ENCODE data around the gene EXOC3.

The EXOC3 gene

DNA sequence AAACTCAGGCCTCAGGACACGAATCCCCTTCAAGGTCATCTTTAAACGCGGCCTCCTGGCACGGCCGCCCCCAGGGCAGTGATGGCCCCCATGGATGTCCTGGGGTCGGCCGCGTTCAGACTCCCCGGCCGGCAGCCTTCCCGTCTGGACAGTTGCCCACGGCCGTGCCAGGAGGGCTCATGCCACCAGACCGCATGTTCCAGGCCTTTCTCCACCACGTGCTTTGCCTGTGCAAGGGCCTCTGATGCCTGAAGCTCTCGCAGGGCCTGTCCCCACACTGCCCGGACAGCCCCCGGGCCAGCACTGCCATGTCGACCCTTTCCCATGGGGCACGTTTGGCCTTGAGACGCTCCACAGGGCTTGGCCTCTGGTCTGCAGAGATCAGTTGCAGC lies 46.7 kb downstream of the EXOC3 start:
- no peak for ATAC-seq

DNA sequence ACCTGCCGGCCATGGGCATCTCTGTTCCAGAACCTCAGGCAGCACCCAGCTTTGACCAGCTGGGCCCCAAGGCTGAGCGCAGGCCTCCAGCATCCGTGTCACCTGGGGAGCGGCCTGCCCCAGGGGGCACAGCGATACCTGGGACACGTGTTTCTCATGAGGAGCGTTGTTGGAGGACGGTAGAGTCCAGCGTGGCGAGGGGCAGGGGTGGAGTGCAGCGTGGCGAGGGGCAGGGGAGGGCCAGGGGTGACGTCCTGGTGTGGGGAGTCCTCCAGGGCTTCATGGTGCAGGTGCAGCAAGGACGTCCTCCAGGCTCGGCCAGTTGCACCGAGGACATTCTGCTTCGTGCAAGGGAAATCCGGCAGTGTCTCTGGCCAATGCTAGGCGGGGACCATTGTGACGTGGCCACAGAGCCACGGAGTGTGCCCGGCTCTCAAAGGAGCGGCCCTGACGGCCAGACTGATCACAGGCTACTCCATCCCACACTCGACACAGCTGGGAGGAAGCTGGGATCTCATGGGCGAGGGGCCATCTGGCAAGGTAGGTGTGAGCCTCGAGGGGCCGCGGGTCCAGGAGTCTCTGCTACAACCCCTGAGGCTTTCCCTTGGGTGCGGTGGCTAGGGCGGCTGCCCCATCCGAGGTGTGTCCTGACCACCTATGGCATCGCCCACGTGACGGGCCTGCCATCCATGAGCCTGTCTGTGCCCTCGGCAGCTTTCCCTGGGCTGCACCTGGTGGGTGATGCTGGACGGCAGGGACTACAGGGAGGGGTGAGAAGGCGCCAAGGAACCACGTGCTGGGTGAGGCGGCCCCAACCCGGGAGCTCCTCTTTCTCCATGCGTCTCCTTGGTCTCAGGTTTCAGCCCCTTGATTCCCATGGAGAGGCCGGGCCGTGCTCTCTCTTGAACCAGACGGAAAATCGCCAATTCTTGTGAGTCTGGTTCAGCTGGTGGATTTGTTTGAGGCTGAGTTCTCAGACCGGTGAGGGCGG lies 47.4 kb downstream of the EXOC3 start:
- no peak for ATAC-seq

DNA sequence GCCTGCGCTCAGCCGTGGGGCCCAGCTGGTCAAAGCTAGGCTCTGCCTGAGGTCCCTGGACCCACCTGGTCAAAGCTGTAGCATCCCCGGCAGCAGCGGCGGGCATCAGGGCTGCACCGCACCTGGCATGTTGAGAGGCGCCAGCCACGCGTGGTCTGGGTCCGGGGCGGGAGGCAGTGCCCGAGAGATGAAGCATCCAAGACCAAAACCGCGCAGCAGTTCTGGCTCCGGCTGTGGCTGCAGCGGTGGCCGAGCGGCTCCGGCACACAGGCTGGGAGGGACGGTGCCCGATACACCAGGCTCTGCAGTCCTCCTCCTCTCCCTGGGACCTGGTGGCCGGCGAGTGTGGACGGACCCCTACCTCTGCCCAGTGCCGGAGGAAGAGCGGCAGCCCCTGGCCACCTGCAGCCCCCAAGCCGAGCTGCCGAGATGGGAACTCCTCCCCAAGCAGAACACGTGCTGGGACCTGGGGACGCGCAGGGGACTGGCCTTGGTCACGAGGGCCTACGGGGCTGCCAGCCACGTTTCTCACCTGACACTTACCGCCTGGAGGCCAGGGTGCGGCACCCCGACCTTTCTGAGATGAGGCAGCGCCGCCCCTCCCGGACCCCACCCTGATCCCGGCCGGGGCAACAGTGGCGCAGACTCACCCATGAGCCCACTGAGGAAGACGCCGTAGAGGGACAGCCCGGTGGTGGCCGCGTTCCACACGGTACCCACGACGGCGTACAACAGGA lies 48.3 kb downstream of the EXOC3 start:
- no peak for ATAC-seq

DNA sequence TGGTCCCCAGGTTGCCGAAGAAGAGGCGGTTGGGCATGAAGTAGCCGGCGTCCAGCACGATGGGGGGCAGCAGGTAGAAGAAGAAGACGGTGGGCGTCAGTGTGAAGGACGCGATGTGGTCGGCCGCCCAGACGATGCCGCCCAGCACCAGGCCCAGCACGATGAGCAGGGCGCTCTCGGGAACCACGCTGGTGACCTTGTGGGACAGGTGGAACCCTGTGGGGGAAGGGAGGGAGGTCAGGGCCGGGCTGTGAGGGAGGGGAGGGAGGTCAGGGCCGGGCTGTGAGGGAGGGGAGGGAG lies 48.8 kb downstream of the EXOC3 start:
- no peak for ATAC-seq

DNA sequence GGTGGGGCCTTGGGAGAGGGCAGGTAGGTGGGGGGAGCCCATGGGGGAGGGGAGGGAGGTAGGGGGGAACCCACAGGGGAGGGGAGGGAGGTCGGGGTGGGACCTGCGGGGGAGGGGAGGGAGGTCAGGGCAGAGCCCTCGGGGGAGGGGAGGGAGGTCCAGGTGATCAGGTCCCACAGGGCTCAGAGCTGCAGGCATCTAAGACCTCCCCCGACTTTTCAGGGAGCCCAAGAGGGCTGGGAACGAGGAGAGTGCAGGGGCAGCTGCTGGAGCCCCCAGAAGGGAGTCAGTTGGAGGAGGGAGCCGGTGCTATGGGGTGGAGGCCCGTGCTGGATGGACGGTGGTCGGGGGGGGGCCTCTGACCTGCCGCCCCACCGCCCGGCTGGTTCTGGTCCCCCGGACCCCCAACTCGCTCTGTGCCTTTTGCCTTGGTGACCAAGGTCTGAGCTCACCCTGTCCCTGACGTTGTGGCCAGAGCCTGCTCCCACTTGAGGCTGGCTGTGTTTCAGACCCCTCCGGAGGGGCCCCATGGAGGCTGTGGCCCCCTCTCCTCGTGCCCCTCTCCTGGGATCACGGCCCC lies 49.4 kb downstream of the EXOC3 start:
- ATAC-seq, result no peak

DNA sequence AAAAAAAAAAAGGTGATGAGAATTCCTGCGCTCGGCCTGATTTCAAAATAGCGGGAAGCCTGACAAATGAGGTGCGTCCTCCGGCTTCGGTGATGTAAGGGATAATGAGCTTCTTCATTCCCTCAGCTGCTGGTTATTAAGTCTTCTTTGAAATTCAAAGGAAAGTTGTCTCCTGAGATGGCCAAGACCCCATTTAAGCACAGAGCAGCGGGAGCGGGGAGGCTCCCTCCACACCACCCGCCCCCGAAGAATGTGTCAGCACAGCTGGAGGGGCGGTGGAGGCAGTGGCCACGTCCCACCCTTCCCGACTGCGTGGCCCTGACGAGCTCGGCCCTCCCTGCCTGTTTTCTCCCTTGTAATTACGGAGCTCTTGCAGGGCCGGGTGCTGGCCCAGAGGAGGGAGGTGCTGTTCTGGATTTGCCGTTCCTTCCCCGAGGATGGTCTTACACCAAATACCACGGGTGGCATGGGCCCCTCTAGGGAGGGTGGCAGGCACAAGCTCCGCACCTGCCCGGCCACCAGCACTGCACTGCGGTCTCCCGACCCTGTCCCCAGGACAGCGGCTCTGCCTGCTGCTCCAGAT lies 50.2 kb downstream of the EXOC3 start:
- ATAC-seq, result no peak

DNA sequence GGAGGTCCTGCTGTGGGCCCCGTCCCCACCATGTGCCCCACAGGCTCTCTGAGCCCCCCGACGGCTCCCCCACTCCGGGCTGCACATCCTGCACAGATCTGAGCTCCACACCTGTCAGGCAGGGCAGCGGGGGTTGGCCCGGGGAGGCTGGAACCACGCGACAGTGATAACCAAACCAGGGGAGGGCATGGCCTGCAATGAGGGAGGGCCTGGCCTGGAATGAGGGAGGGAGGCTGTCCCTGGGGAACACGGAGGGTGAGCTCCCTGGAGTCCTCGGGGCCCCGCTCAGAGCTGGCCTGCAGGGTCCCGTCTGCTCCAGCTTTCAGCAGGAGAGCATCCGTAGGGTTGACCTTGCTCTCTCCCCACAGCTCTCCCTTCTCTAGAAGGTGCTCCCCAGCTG lies 50.8 kb downstream of the EXOC3 start:
- ATAC-seq, result no peak

DNA sequence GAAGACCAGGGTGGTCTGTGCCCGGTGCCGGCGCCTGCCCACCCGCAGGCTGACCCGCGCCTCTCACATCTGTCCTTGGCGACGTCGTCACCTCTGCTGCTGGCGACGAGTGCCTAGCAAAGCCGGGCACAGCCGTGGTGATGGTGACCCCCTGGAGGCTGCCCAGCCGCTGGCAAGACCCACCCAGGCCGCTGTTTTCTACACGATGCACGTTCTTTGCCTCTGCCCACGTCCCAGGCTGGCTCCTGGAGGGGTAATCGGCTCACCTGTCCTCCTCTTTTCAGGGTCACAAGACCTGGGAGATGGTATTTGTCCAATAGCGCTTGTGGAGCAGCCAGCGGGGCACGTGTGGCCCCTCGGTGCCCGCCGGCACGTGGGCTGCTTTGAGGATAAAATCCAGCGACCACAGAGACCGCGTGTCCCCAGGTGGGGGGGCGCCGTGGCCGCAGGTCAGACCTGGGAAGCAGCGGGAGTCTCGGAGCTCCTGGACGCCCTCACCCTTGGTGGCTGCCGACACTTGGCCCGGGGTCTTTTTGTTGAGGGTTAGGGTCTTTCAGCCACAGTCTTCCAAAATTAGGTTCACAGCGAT lies 51.8 kb downstream of the EXOC3 start:
- ATAC-seq, result no peak

DNA sequence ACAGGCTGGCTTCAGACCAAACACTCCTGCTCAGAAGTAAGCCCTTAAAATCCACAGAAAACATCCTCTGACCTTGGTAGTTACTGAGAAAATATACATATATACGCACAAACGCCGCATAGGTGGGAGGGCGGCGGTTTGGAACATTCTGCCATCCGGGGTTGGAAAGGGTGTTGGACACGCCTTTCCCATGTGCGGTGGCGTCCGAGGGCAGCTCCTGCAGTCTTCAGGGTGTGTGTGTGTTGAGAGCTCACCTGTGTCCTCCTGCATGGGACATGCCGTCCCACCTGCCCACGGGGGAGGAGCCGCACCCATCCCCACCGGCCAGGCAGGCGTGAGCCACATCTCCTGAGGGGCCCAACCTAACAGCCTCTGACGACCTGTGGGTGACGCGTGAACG lies 53.1 kb downstream of the EXOC3 start:
- ATAC-seq, result no peak

DNA sequence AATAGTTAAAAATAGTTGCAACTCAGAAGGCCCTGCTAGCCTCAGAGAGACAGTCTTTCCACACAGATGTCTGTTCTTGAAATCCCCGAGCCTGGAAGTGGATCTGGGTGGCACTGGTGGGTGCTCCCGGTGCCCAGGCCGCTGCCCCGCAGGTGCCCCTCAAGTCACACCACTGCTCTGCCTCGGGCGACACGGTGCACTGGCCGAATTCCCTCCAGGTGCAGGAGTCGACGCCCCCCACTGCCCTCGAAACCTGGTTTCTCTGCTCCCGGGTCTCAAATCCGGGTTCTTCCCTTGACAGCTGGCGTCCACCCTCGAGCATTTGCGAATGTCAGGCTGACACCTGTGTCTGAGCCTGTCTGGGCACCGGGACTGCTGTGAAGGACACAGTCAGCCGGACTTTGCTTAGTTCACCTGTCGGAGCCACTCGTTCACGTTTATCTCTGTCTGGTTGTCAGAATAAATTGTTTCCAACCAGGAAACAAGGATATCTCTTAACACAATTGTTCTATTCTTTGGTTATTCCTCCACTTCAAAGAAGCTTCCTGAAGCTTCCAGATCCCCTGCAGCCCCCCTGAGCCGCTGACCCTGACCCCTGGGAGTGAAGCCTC lies 54.2 kb downstream of the EXOC3 start:
- ATAC-seq, result no peak

DNA sequence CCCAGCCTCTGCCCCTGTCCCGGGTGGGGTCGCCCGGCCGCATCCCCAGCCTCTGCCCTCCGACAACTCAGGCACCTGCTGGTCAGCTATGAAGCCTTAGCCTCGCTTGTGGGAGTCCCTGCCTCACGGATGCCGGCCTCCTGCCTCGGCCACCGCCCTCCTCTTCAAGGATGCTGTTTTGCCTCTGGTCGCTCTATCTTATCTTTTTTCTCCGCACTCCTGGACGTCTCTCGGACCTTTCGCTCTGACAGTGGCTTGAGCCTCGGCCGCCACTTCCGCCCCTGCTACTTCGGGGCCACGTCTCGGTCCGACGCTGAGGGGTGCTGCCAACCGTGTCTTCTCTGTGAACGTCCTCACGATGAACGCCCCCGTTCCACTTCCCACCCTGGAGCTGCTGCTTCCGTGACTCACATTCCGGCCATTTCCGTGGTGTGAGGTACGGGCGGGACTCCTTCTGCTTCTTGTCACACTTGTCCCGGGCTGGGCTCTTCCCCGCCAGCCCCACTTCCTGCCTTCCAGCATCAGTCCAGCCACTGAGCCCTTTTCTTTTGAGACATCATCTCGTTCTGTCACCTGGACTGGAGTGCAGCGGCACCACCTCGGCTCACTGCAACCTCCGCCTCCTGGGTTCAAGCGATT lies 55.0 kb downstream of the EXOC3 start:
- no peak for ATAC-seq

DNA sequence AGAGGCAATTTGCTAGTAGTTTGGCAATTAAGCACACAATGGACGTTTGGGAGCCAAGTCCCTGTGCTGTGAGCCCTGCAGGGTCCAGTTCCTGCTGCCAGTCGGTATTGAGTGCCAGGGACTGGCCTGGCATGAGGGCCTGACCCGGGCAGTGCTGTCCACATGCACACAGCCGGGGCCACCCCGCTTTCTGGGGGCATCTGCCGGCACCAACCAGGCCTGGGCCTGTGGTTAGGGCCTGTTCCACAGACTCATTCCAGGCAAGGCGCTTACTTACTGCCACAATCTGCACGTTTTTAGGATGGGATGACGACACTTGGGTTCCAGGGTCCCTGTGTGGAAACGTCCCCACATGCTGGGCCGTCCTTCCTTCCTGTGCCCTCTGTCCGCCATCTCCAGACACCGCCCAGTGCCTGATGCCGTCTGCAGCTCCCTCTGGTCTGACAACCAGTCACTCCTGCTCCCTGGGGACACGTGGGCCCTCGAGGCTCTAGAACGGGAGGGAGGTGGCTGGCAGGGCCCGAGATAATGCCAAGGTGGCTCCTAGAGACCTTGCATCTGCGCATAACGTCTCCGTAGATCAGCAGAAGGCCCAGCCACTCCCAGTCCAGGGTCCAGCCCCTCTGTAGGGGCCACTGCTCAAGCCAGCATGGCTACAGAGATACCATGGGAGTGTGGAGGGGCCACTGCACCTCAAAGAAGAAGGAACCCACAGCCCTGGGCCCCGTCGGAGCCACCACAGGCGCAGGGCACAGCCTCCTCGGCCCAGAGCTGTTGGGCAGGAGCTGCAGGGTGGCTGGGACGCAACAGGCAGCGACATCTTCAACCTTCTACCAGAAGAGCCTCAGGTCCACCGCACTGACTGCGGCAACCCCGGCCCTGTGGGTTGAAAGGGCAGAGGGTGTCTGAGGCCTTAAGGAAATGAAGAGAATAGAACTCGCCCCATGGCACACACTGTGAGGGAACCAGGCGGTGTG lies 56.5 kb downstream of the EXOC3 start:
- ATAC-seq, result no peak

DNA sequence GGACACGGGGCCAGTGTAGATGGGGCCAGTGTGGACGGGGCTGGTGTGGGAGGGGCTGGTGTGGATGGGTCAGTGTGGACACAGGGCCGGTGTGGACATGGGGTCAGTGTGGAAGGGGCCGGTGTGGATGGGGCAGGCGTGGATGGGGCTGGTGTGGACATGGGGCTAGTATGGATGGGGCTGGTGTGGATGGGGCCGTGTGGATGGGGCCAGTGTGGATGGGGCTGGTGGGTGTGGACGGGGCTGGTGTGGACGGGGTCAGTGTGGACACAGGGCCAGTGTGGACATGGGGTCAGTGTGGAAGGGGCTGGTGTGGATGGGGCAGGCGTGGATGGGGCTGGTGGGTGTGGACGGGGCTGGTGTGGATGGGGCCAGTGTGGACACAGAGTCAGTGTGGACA lies 57.5 kb downstream of the EXOC3 start:
- ATAC-seq, result no peak

DNA sequence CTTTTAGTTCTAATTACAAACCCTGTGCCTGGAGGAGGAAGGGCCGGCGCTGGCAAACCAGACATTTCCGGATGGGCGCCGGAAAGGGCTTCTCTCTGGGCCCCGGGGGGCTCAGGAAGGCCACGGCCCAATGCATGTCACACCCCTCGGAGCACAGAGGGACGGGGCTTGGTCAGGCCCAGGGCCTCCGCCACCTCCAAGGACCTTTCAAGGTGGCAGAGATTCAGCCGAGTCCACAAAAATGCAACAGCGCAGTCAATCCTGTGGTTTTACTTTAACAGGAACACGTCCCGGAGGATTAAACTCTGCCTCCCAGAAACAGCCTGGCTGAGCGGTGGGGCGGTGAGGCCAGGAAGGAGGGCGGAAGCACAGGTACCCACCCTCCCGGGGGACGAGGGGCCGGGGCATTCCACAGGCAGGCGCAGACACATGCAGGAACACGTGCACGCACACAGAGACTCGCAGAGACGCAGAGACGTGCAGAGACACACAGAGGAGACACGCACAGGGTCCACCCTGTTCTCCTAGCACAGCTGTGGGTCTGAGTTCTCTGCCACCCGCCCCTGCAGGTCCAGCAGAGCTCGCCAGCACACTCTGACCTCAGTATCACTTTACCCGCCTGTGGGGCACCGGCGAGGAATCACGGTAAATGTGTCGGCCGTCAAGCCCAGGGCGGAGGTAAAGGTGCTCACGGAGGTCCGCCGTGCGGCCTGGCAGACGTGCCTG lies 58.3 kb downstream of the EXOC3 start:
- ATAC-seq, result no peak

DNA sequence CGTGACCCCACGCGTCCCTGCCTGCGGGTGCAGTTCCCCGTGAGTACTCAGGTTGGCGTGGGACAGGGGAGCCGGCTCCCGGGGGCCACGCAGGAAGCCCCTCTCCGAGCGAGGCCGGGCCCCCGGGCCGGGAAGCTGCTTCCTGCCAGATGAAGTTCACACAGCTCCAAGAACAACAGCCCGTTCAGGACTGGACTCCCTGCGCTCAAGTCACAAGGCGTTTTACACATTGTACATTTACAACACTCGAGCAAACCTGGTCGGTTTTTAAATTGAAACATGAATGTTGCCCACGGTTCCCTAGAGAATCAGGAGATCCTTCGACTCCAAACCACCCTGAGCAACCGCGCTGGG lies 58.8 kb downstream of the EXOC3 start:
- no peak for ATAC-seq

DNA sequence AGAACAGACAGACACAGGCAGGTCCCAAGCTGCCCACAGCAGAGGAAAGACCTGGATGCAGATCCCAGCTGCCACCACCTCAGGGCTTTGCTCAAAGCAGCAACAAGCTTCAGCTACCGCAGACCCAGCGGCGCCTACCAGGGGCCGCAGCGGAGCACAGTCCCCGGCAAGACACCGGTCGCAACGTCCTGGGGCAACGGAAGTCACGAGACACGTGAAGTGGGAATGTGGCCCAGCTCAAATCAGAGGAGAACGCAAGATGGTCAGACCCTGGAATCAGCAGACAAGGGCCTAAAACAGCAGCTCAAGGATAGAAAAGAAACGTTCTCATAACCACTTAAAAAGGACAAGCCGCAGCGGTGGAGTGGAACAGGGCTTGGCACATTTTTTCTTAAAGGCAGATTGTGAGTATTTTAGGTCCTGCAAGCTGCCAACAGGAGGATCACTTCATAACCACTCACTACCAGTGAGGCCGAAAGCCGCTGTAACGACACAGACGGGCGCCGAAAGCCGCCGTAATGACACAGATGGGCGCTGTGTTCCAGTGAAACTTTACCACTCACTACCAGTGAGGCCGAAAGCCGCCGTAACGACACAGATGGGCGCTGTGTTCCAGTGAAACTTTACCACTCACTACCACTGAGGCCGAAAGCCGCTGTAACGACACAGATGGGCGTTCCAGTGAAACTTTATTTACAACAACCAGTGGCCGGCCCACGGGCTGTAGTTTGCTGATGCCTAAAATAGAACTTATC lies 59.5 kb downstream of the EXOC3 start:
- no peak for ATAC-seq

DNA sequence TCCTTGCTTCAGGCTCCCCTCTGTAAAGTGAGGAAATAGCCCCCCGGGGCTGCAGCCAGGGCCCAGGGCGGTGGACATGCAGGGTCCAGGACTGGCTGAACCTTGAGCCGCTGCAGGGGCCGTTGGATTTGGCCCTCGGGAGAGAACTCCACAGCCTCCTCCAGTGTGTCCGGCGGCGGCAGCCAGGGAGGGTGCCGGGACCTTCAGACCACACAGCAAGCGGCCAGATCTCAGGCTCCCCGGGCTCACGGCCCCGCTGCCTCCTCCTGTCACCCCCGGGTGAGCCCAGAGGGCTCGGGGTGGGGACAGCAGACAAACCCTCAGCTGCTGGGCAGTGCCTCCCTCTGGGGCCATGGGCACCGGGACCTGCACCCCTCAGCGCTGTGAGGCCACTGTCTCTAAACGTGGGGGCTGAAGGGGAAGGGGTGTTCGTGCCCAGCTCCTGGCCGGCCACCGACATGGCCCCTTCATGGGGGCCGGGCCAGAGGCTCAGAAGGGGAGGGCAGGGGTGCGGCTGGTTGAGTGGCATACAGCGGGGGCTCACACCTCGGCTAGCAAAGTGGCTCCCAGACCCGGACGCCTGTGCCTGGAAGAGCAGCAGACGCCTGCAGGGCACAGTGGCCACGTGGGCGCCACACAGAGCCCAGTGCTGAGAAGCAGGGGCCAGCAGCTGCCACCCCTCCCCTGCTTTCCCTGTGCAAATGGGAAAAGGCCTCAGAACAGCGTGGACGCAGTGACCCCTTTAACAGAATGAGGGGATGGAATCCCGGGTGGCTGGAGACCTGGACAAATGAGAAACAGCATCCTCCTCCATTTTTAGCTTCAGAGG lies 61.6 kb downstream of the EXOC3 start:
- ATAC-seq, result no peak

DNA sequence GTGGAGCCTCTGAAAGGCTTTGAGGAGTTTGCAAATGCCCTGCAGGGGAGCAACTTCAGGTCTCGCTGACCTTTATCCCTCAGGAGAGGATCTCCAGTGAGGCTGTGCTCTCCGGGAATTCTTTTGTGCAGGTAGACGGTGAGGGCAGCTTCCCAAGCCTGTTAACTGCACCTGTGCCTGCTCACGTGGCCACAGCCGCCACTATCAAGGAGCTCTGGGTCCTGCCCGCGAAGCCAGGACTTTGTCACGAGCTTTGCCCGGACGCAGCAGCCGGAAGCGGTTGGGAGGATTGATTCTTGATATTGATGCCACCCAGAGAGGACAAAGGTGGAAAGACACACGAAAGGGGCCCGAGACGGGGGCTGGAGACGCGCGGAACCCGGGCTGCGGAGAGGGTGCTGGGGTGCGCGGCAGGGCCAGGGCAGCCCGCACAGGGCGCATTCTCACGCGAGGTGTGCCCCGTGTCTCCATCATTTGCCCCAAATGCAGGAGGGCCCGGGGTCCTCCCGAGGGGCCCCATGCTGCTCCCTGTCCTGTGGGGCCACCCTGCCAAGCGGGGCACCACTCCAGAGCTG lies 63.1 kb downstream of the EXOC3 start:
- ATAC-seq, result no peak
